ENCODE measurements around the gene LHX3.

The LHX3 gene

GRCh38 chr9:136235709-136236455, 31.0 kb upstream of the LHX3 start:
- H3K4me3 ChIP-seq (replicated peaks; ENCODE audit: low read depth, low read length) = no peak overlapping the region
- TF ChIP-seq, protein P1, sequence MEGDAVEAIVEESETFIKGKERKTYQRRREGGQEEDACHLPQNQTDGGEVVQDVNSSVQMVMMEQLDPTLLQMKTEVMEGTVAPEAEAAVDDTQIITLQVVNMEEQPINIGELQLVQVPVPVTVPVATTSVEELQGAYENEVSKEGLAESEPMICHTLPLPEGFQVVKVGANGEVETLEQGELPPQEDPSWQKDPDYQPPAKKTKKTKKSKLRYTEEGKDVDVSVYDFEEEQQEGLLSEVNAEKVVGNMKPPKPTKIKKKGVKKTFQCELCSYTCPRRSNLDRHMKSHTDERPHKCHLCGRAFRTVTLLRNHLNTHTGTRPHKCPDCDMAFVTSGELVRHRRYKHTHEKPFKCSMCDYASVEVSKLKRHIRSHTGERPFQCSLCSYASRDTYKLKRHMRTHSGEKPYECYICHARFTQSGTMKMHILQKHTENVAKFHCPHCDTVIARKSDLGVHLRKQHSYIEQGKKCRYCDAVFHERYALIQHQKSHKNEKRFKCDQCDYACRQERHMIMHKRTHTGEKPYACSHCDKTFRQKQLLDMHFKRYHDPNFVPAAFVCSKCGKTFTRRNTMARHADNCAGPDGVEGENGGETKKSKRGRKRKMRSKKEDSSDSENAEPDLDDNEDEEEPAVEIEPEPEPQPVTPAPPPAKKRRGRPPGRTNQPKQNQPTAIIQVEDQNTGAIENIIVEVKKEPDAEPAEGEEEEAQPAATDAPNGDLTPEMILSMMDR (IDR thresholded peaks at IDR 0.05; ENCODE audit: low read length, missing control alignments) = no peak
- no peak for DNase-seq (ENCODE audit: low read depth)

- TF ChIP-seq, protein P1 (IDR thresholded peaks at IDR 0.05; ENCODE audit: low read length, missing control alignments) = no peak
- DNase-seq (ENCODE audit: low read depth) = no peak
- H3K4me3 ChIP-seq (replicated peaks; ENCODE audit: low read depth, low read length) = no peak overlapping the region
Observed at GRCh38 chr9:136235171-136235570, 30.2 kb upstream of the LHX3 start.

DNA sequence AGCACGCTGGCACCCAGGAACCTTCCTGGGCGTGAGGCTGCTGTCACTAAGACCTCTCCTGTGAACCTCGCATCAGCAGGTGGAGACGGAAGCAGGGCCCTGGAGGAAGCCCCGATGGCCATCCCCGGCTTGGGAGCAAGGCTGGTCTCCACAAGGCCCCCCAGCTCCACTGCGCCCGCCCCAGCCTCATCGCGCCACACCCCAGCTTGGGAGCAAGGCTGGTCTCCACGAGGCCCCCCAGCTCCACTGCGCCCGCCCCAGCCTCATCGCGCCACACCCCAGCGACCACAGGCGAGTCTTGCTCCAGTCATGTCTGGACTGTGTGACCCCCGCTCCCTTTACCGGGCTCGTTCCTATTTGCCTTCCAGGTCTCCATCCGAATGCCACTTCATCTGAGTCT, 29.7 kb upstream of the LHX3 start:
- no peak overlapping the region for H3K4me3 ChIP-seq (replicated peaks; ENCODE audit: low read depth, low read length)
- DNase-seq (ENCODE audit: low read depth) = no peak
- TF ChIP-seq, protein P1 (IDR thresholded peaks at IDR 0.05; ENCODE audit: low read length, missing control alignments) = no peak

DNA sequence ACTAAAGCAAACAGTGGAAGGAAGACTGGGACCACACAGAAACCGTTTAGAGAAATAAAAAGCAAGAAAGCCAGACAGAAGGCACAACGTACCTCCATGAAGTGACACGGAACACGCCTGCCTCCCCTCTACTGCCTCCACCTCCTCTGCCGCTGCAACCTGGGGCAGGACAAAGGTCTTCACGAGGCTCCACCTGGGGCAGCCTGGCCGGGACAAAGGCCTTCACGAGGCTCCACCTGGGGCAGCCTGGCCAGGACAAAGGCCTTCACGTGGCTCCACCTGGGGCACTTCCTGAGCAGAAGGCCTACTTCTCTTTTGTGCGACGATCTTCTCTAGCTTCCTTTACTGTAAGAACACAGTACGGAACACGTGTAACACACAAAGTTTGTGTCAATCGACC, 28.9 kb upstream of the LHX3 start:
- no peak for DNase-seq (ENCODE audit: low read depth)
- TF ChIP-seq, protein P1 (IDR thresholded peaks at IDR 0.05; ENCODE audit: low read length, missing control alignments) = no peak

DNA sequence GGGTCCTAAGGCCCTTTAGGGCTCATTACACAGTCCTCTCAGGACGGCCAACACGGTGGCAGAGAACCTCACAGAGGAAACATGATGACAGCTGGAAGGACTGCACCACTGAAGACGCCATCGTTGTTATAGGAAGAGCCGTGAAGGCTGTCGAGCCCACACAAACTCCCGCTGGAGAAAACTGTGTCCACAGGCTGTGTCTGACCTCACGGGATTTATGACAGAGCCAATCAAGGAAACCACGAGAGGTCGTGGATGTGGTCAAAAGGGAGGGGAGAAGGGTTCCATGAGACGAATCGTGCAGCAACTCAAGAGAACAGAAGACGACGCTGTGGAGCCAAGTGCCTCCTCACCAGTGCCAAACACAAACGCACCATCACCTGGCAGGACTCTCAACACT, 28.5 kb upstream of the LHX3 start:
- TF ChIP-seq, protein P1 (IDR thresholded peaks at IDR 0.05; ENCODE audit: low read length, missing control alignments) = no peak
- DNase-seq (ENCODE audit: low read depth) = no peak
- no peak overlapping the region for H3K4me3 ChIP-seq (replicated peaks; ENCODE audit: low read depth, low read length)

More for the DNA sequence above, 28.9 kb upstream of the LHX3 start:
- no peak overlapping the region for H3K4me3 ChIP-seq (replicated peaks; ENCODE audit: low read depth, low read length)

- DNase-seq (ENCODE audit: low read depth) = no peak
- no peak overlapping the region for H3K4me3 ChIP-seq (replicated peaks; ENCODE audit: low read depth, low read length)
- TF ChIP-seq, protein P1 (IDR thresholded peaks at IDR 0.05; ENCODE audit: low read length, missing control alignments) = no peak
Observed at GRCh38 chr9:136232969-136233368, 28.0 kb upstream of the LHX3 start.

Measured in fibroblast of pulmonary artery (primary cell).